ENCODE results near the gene SLC39A8. TPM values are rescaled to one million over a fixed set of nuclear protein-coding genes. Genes with fewer than 3 reads are reported as not detected.

The SLC39A8 gene
- total RNA-seq, 4 donors from 2014 or later = 2.9 to 8.6 (median 6.3) TPM

GRCh38 chr4:102259081-102259480, 86.2 kb downstream of the SLC39A8 start:
- H3K27me3 ChIP-seq = no peaks in the 10 kb centered on the region
- no peak overlapping the region for H3K4me3 ChIP-seq
- no peaks in the 10 kb centered on the region for H3K9me3 ChIP-seq
- WGBS, 2 donors = 62 to 78% methylated on average over 3 of the region's 3 CpGs
- no peaks in the 10 kb centered on the region for H3K36me3 ChIP-seq
- TF ChIP-seq POLR2A (IDR thresholded peaks at IDR 0.05) (no peak), CTCF (IDR thresholded peaks at IDR 0.05) (no peak)
- no peaks in the 10 kb centered on the region for H3K4me1 ChIP-seq
- H3K27ac ChIP-seq = no peak overlapping the region
- intact Hi-C loops (cut with DNase I) = no loop called here
- no peak for DNase-seq

- intact Hi-C loops (cut with DNase I) = no loop called here
- TF ChIP-seq POLR2A (IDR thresholded peaks at IDR 0.05) (no peak), CTCF (IDR thresholded peaks at IDR 0.05) (no peak)
- 77 to 79% methylated on average over 3 of the region's 3 CpGs for WGBS, 2 donors
These were observed 89.0 kb downstream of the SLC39A8 start for GRCh38 chr4:102256321-102256720.

GRCh38 chr4:102253860-102254259, 91.4 kb downstream of the SLC39A8 start:
- WGBS, 2 donors = 83 to 84% methylated on average over 2 of the region's 2 CpGs

More at GRCh38 chr4:102256321-102256720, 89.0 kb downstream of the SLC39A8 start:
- Histone ChIP-seq H3K4me3 (no peak overlapping the region), H3K4me1 (no peaks in the 10 kb centered on the region), H3K36me3 (no peaks in the 10 kb centered on the region), H3K27ac (no peak overlapping the region), H3K27me3 (no peaks in the 10 kb centered on the region), H3K9me3 (no peaks in the 10 kb centered on the region)
- no peak for DNase-seq

GRCh38 chr4:102252171-102252570, 93.1 kb downstream of the SLC39A8 start:
- Histone ChIP-seq H3K9me3 (no peaks in the 10 kb centered on the region), H3K36me3 (no peaks in the 10 kb centered on the region), H3K4me1 (no peaks in the 10 kb centered on the region), H3K4me3 (no peak overlapping the region), H3K27me3 (no peaks in the 10 kb centered on the region), H3K27ac (no peak overlapping the region)
- WGBS, 2 donors = 78 to 79% methylated on average over 2 of the region's 2 CpGs
- intact Hi-C loops (cut with DNase I) = no loop called here
- no peak for DNase-seq
- TF ChIP-seq POLR2A (IDR thresholded peaks at IDR 0.05) = no peak
- TF ChIP-seq CTCF (IDR thresholded peaks at IDR 0.05) = no peak

More at GRCh38 chr4:102253860-102254259, 91.4 kb downstream of the SLC39A8 start:
- DNase-seq = no peak
- Histone ChIP-seq H3K36me3 (no peaks in the 10 kb centered on the region), H3K4me1 (no peaks in the 10 kb centered on the region), H3K4me3 (no peak overlapping the region), H3K27ac (no peak overlapping the region), H3K9me3 (no peaks in the 10 kb centered on the region), H3K27me3 (no peaks in the 10 kb centered on the region)
- intact Hi-C loops (cut with DNase I) = no loop called here
- TF ChIP-seq CTCF (IDR thresholded peaks at IDR 0.05) = no peak
- TF ChIP-seq POLR2A (IDR thresholded peaks at IDR 0.05) = no peak

- DNase-seq = no peak
- TF ChIP-seq POLR2A (IDR thresholded peaks at IDR 0.05) (no peak), CTCF (IDR thresholded peaks at IDR 0.05) (no peak)
- WGBS, 2 donors = 100% methylated on average over 2 of the region's 26 CpGs
- no peak overlapping the region for H3K27ac ChIP-seq
- H3K4me3 ChIP-seq = no peak overlapping the region
- intact Hi-C loops (cut with DNase I) = no loop called here
- no peaks in the 10 kb centered on the region for H3K27me3 ChIP-seq
- H3K36me3 ChIP-seq = no peaks in the 10 kb centered on the region
- peaks cover 0 to 8% (median 0%) of the 10 kb centered on the region in 3 donors for H3K4me1 ChIP-seq
- H3K9me3 ChIP-seq = no peaks in the 10 kb centered on the region
These were observed 94.9 kb downstream of the SLC39A8 start for GRCh38 chr4:102250341-102250740.
